PC-3 (cell line): ENCODE measurements around the gene RAP1GAP. TPM values are rescaled to one million over a fixed set of nuclear protein-coding genes. Genes with fewer than 3 reads are reported as not detected.

Experiments
- ATAC-seq: fragments of 200-7000 bp; cut with Tn5 transposase; 2 replicates; pipeline ENCODE4 v1.9.1; 2020; ENCODE audit warnings: mild to moderate bottlenecking, moderate library complexity
- BruUV-seq: library from RNA; stranded (reverse); fragments of 400-500 nt; replicated peaks from 2 replicates; lab custom pipeline; 2021; lab: Mats Ljungman, UMichigan
- CTCF ChIA-PET: fragments of 300-600 bp; sonication (Branson Sonifier 250); formaldehyde crosslinking; loops from one replicate; lab custom pipeline; 2022; ENCODE audit warnings: antibody characterized with exemption; lab: Charles Lee
- POLR2A ChIA-PET: fragments of 300-600 bp; sonication (Branson Sonifier 250); formaldehyde crosslinking; loops from one replicate; lab custom pipeline; 2022; ENCODE audit warnings: antibody characterized with exemption; ENCODE audit not compliant: unreplicated experiment; lab: Charles Lee
- DNase-seq: peaks from one replicate; pipeline ENCODE4 v3.0.0-alpha.2; 2015
- H2AFZ ChIP-seq: fragments of 300-600 bp; sonication (generic); 2 replicates; pipeline ENCODE4 v1.6.0; 2016; ENCODE audit warnings: antibody characterized with exemption, low read length
- H3F3A ChIP-seq: fragments of 300-600 bp; sonication (generic); one replicate; pipeline ENCODE4 v1.6.0; 2017; ENCODE audit warnings: antibody characterized with exemption, low read length, control low read depth, mild to moderate bottlenecking; ENCODE audit not compliant: unreplicated experiment
- H3K27ac ChIP-seq: fragments of 300-600 bp; sonication (generic); 2 replicates; pipeline ENCODE4 v1.5.1; 2016; ENCODE audit warnings: mild to moderate bottlenecking, low read length
- H3K27me3 ChIP-seq: fragments of 300-600 bp; sonication (generic); 2 replicates; pipeline ENCODE4 v1.6.1; 2016; ENCODE audit warnings: low read length, mixed read lengths
- H3K36me3 ChIP-seq: fragments of 300-600 bp; sonication (generic); 2 replicates; pipeline ENCODE4 v1.6.1; 2016; ENCODE audit warnings: low read depth, mixed run types, low read length, mixed read lengths
- H3K4me1 ChIP-seq: fragments of 300-600 bp; sonication (generic); 2 replicates; pipeline ENCODE4 v1.5.1; 2016; ENCODE audit warnings: low read length; ENCODE audit not compliant: insufficient read depth
- H3K4me2 ChIP-seq: fragments of 300-600 bp; sonication (generic); 2 replicates; pipeline ENCODE4 v1.6.0; 2016; ENCODE audit warnings: low read length
- H3K4me3 ChIP-seq: fragments of 300-600 bp; sonication (generic); 2 replicates; pipeline ENCODE4 v1.5.1; 2016; ENCODE audit warnings: mild to moderate bottlenecking, low read length, mixed read lengths
- H3K79me2 ChIP-seq: fragments of 300-600 bp; sonication (generic); 2 replicates; pipeline ENCODE4 v1.6.1; 2017; ENCODE audit warnings: low read length, mixed read lengths
- H3K9ac ChIP-seq: fragments of 300-600 bp; sonication (generic); 2 replicates; pipeline ENCODE4 v1.6.0; 2016; ENCODE audit warnings: mild to moderate bottlenecking, low read length
- H3K9me2 ChIP-seq: fragments of 300-600 bp; sonication (generic); replicated peaks from 2 replicates; pipeline ENCODE4 v1.6.1; 2016; ENCODE audit warnings: mixed run types, low read length, mixed read lengths
- H3K9me3 ChIP-seq: fragments of 300-600 bp; sonication (generic); 2 replicates; pipeline ENCODE4 v1.6.1; 2016; ENCODE audit warnings: low read length, mixed read lengths
- H4K20me1 ChIP-seq: fragments of 300-600 bp; sonication (generic); 2 replicates; pipeline ENCODE4 v1.6.1; 2016; ENCODE audit warnings: low read length, mixed read lengths
- EZH2 ChIP-seq: fragments of 300-600 bp; sonication (generic); IDR thresholded peaks from one replicate; pipeline ENCODE4 v1.6.1; 2017; ENCODE audit warnings: antibody characterized with exemption, mild to moderate bottlenecking, low read length; ENCODE audit not compliant: unreplicated experiment
- EZH2phosphoT487 ChIP-seq: fragments of 300-600 bp; sonication (generic); IDR thresholded peaks from 2 replicates; pipeline ENCODE4 v1.6.1; 2018; ENCODE audit warnings: mild to moderate bottlenecking, antibody characterized with exemption, low read length, borderline replicate concordance
- intact Hi-C: fragments of 100-400 bp; cut with micrococcal nuclease; formaldehyde crosslinking; loops from 2 replicates; pipeline ENCODE4 v1.9.0; 2023
- total RNA-seq: library from RNA; depleted of rRNA; stranded (reverse); fragments of >200 nt; gene quantifications from 2 replicates; pipeline ENCODE4 v1.2.3, GENCODE V29; 2014
- TF ChIP-seq, protein P1 (sequence below): fragments of 300-600 bp; sonication (generic); conservative IDR thresholded peaks from 2 replicates; pipeline ENCODE4 v1.5.1; 2017; ENCODE audit warnings: antibody characterized with exemption, low read depth, mild to moderate bottlenecking, low read length

Gene RAP1GAP
- total RNA-seq, 1 experiment from 2014 or later, result 12.1 TPM

DNA sequence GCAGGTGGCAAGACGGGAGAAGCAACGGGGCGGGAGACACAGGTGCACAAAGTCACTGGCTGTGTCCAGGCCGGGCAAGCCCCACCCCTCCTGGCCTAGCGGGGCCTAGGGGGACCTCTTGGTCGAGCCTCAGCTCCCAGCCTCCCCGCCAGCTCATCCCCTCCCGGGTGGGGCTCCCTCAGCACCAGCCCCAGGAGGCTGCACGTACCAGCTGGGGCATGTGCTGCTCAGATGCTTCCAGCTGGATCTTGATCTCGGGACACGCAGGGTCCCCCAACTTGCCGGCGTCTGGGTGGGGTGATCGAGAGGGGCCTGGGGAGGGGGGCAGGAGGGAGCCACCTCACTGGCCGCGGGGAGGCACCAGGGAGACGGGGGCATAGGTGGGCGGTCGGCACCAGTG, 71.4 kb downstream of the RAP1GAP start:
- Histone ChIP-seq H3K4me1 (no peaks in the 10 kb centered on the region), H3K4me2 (no peak overlapping the region), H3F3A (no peaks in the 10 kb centered on the region), H2AFZ (no peak overlapping the region), H3K27ac (no peak overlapping the region), H3K79me2 (no peaks in the 10 kb centered on the region), H3K9me3 (no peaks in the 10 kb centered on the region), H4K20me1 (no peaks in the 10 kb centered on the region), H3K36me3 (no peaks in the 10 kb centered on the region), H3K27me3 (no peaks in the 10 kb centered on the region), H3K9ac (no peak overlapping the region), H3K4me3 (no peak overlapping the region), H3K9me2 (no peaks in the 10 kb centered on the region)
- ATAC-seq, result no peak
- ChIA-PET CTCF (no interaction called here), POLR2A (no interaction called here)
- TF ChIP-seq EZH2, result no peak
- TF ChIP-seq, protein P1, sequence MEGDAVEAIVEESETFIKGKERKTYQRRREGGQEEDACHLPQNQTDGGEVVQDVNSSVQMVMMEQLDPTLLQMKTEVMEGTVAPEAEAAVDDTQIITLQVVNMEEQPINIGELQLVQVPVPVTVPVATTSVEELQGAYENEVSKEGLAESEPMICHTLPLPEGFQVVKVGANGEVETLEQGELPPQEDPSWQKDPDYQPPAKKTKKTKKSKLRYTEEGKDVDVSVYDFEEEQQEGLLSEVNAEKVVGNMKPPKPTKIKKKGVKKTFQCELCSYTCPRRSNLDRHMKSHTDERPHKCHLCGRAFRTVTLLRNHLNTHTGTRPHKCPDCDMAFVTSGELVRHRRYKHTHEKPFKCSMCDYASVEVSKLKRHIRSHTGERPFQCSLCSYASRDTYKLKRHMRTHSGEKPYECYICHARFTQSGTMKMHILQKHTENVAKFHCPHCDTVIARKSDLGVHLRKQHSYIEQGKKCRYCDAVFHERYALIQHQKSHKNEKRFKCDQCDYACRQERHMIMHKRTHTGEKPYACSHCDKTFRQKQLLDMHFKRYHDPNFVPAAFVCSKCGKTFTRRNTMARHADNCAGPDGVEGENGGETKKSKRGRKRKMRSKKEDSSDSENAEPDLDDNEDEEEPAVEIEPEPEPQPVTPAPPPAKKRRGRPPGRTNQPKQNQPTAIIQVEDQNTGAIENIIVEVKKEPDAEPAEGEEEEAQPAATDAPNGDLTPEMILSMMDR, result no peak
- no peak for TF ChIP-seq EZH2phosphoT487
- intact Hi-C loops, result loop anchor here (10.0 kb wide), 1 partner anchor 57 kb away; no protein-coding TSS in a partner anchor
- no TSS peak for BruUV-seq
- DNase-seq, result no peak

DNA sequence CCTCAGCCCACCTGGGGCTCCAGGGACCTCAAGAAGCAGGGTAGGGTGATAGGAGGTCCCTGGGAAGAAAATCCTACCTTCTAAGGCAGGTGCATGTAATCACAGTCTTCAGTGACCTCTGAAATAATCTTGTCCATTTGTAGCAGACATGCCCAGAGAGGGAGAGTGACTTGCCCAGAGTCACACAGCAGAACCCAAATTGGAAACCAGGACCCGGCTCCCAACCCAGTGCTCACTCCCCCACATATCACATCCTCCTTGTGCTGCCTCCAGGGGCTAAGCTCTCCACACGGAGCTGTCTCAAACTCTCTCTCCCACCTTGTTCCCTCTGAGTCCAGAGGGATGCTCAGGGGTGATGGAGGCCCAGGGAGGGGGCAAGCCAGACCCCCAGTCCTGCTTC, 72.5 kb downstream of the RAP1GAP start:
- H3K4me2 ChIP-seq, result no peak overlapping the region
- no peaks in the 10 kb centered on the region for H3F3A ChIP-seq
- intact Hi-C loops, result loop anchor here (10.0 kb wide), 1 partner anchor 58 kb away; no protein-coding TSS in a partner anchor
- no peaks in the 10 kb centered on the region for H3K79me2 ChIP-seq
- ATAC-seq (no peak), DNase-seq (no peak)
- H3K36me3 ChIP-seq, result no peaks in the 10 kb centered on the region
- no peaks in the 10 kb centered on the region for H3K4me1 ChIP-seq
- no peak overlapping the region for H2AFZ ChIP-seq
- H3K9me3 ChIP-seq, result no peaks in the 10 kb centered on the region
- TF ChIP-seq, protein P1, result no peak
- TF ChIP-seq EZH2phosphoT487 (no peak), EZH2 (no peak)
- no peak overlapping the region for H3K27ac ChIP-seq
- H3K9me2 ChIP-seq, result no peaks in the 10 kb centered on the region
- H4K20me1 ChIP-seq, result no peaks in the 10 kb centered on the region
- no TSS peak for BruUV-seq
- POLR2A ChIA-PET, result no interaction called here
- H3K4me3 ChIP-seq, result no peak overlapping the region
- H3K9ac ChIP-seq, result no peak overlapping the region
- CTCF ChIA-PET, result no interaction called here
- H3K27me3 ChIP-seq, result no peaks in the 10 kb centered on the region

DNA sequence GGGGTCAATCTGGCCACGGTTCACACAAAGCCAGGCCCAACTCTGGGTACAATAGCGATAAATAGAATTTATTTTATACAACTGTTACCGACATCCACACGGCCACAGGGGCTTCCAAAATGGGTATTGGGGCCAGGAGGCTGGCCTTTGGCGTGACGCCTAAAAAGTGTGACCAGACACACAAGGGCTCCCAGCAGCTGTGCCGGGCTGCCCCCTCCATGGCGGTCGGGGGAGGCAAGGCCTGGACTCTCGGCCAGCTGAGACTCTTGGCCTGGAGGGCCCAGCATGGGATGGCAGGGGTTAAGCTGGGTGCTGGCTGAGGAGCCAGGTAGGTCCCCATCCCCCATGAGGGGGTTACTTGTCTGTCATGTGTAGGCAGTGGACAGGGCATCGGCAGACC, 73.0 kb downstream of the RAP1GAP start:
- Histone ChIP-seq H3F3A (no peaks in the 10 kb centered on the region), H3K9me3 (no peaks in the 10 kb centered on the region), H3K4me1 (no peaks in the 10 kb centered on the region), H3K36me3 (no peaks in the 10 kb centered on the region), H3K27me3 (no peaks in the 10 kb centered on the region), H3K27ac (no peak overlapping the region), H3K9ac (no peak overlapping the region), H3K4me2 (no peak overlapping the region), H3K79me2 (no peaks in the 10 kb centered on the region), H3K4me3 (no peak overlapping the region), H3K9me2 (no peaks in the 10 kb centered on the region), H4K20me1 (no peaks in the 10 kb centered on the region), H2AFZ (no peak overlapping the region)
- intact Hi-C loops, result loop anchor here (10.0 kb wide), 1 partner anchor 59 kb away; no protein-coding TSS in a partner anchor
- no TSS peak for BruUV-seq
- ATAC-seq, result no peak
- no peak for DNase-seq
- ChIA-PET POLR2A (no interaction called here), CTCF (no interaction called here)
- TF ChIP-seq EZH2 (no peak), EZH2phosphoT487 (no peak)
- TF ChIP-seq, protein P1, result no peak
